OCI-LY7 (cell line): ENCODE data around the gene MED22. TPM values are rescaled to one million over a fixed set of nuclear protein-coding genes. Genes with fewer than 3 reads are reported as not detected.

Experiments used
- BruUV-seq: library from RNA; stranded (reverse); fragments of 400-500 nt; replicated peaks from 2 replicates; lab custom pipeline; 2021; lab: Mats Ljungman, UMichigan
- CTCF ChIA-PET: fragments of 300-600 bp; sonication (Branson Sonifier 250); formaldehyde crosslinking; loops from one replicate; lab custom pipeline; 2022; ENCODE audit warnings: antibody characterized with exemption; ENCODE audit not compliant: unreplicated experiment; lab: Charles Lee
- POLR2A ChIA-PET: fragments of 300-600 bp; sonication (Branson Sonifier 250); formaldehyde crosslinking; loops from one replicate; lab custom pipeline; 2022; ENCODE audit warnings: antibody characterized with exemption; lab: Charles Lee
- DNase-seq: peaks from one replicate; pipeline ENCODE4 v3.0.0-alpha.2; 2015; ENCODE audit warnings: low spot score
- H2AFZ ChIP-seq: fragments of 200-600 bp; sonication (generic), shearing (Covaris generic); 2 replicates; pipeline ENCODE4 v1.6.1; 2014; ENCODE audit warnings: mild to moderate bottlenecking, antibody characterized with exemption, low read length, moderate library complexity
- H3K27ac ChIP-seq: fragments of 200-600 bp; sonication (generic); 2 replicates; pipeline ENCODE4 v1.5.1; 2014; ENCODE audit warnings: mixed run types, low read depth, mild to moderate bottlenecking, moderate library complexity, low read length, inconsistent platforms; ENCODE audit not compliant: poor library complexity, severe bottlenecking
- H3K36me3 ChIP-seq: fragments of 200-600 bp; sonication (generic); 2 replicates; pipeline ENCODE4 v1.6.1; 2014; ENCODE audit warnings: mild to moderate bottlenecking, antibody characterized with exemption, low read length, moderate library complexity, mixed read lengths; ENCODE audit not compliant: insufficient read depth
- H3K4me1 ChIP-seq: fragments of 200-600 bp; sonication (generic); 2 replicates; pipeline ENCODE4 v1.5.1; 2014; ENCODE audit warnings: mild to moderate bottlenecking, low read length; ENCODE audit not compliant: insufficient read depth, poor library complexity, severe bottlenecking
- H3K4me2 ChIP-seq: fragments of 200-600 bp; sonication (generic); 2 replicates; pipeline ENCODE4 v1.6.1; 2014; ENCODE audit warnings: mild to moderate bottlenecking, low read length
- H3K4me3 ChIP-seq: fragments of 200-600 bp; sonication (generic); 2 replicates; pipeline ENCODE4 v1.5.1; 2014; ENCODE audit warnings: mild to moderate bottlenecking, low read depth, low read length; ENCODE audit not compliant: poor library complexity, severe bottlenecking
- H3K79me2 ChIP-seq: fragments of 200-600 bp; sonication (generic); 2 replicates; pipeline ENCODE4 v1.6.1; 2016; ENCODE audit warnings: low read depth, mild to moderate bottlenecking, low read length, moderate library complexity, mixed read lengths; ENCODE audit not compliant: insufficient read depth
- H3K9me2 ChIP-seq: fragments of 200-600 bp; sonication (generic); 2 replicates; pipeline ENCODE4 v1.6.1; 2016; ENCODE audit warnings: mild to moderate bottlenecking, low read length, mixed read lengths; ENCODE audit not compliant: insufficient read depth
- H3K9me3 ChIP-seq: fragments of 200-600 bp; sonication (generic); 2 replicates; pipeline ENCODE4 v1.6.1; 2014; ENCODE audit warnings: mild to moderate bottlenecking, mixed run types, low read length, mixed read lengths
- H4K20me1 ChIP-seq: fragments of 200-600 bp; sonication (generic); 2 replicates; pipeline ENCODE4 v1.6.1; 2014; ENCODE audit warnings: mild to moderate bottlenecking, antibody characterized with exemption, low read length, moderate library complexity, mixed read lengths; ENCODE audit not compliant: insufficient read depth
- EZH2phosphoT487 ChIP-seq: fragments of 200-600 bp; sonication (generic); IDR thresholded peaks from 2 replicates; pipeline ENCODE4 v1.6.1; 2018; ENCODE audit warnings: low read depth, borderline replicate concordance, mild to moderate bottlenecking, mixed run types, antibody characterized with exemption, low read length, moderate library complexity, mixed read lengths
- intact Hi-C: fragments of 100-400 bp; cut with micrococcal nuclease; formaldehyde crosslinking; loops from one replicate; pipeline ENCODE4 v1.10.0; 2022; ENCODE audit not compliant: unreplicated experiment
- total RNA-seq, 2 experiments: library from RNA; depleted of rRNA in 1 of 2; stranded (reverse); fragments of >200 nt in 1 of 2; shearing (Covaris generic) in 1 of 2; gene quantifications; 2 replicates each; pipeline ENCODE4 v1.2.3, GENCODE V29; 2014 to 2022
- TF ChIP-seq, protein P1 (sequence below): fragments of 200-600 bp; sonication (generic); conservative IDR thresholded peaks from 2 replicates; pipeline ENCODE4 v1.5.1; 2014; ENCODE audit warnings: mild to moderate bottlenecking, antibody characterized with exemption, low read length, moderate library complexity, mixed read lengths

Gene MED22
- total RNA-seq, 2 experiments from 2014 or later: 52.0 to 62.1 TPM

DNA sequence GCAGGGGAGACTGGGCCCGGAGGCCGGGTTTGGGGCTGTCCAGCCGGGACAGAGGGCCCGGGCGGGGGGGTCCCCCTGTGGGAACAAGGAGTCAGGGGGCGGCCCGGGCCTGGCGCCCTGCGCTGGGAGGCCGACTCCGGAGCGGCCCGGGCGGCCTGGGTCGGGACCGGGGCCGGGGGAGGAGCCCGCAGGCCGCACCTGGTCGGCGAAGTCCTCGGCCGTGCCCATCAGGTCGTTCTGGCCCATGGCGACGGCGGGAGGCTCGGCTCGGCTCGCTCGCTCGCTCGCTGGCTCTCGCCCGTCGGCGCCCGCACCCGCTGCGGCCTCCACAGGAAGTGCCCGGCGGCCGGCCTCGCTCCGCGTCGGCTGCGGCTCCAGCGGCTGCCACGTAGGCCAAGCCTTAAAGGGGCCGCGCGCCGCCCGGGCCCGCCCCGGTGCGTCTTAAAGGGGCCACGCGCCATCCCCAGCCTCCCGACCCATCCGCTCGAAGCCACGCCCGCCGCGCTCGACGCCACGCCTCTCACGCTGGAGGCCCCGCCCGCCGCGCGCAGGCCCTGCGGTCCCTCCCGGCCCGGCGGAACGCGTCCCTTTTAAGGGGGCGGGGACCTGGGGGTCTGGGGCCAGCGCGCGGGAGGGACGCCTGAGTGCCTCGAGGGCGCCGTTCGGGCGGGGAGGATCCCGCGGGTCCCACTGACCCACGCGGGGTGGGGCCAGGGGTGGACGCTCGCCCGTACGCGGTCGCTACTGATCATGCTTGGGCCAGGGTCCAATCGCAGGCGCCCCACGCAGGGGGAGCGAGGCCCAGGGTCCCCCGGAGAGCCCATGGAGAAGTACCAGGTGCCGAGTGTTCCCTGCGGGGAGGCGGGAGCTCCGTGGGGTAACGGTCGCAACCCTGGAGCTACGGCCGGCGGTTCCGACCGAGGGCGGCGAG lies 28.1 kb upstream of the MED22 start, which contains the start of the genes STKLD1 and SURF4:
TSS of gene STKLD1 (plus strand) at position 643 of the 931 bp plus-strand sequence. CDS start at position 751, 108 bp downstream.
TSS of gene SURF4 (minus strand) at position 337 of the 931 bp plus-strand sequence. CDS start at position 246, 91 bp downstream.
- peak within 1 kb of the TSS; percentile 93 for H2AFZ ChIP-seq
- CTCF ChIA-PET: no interaction called here
- H3K9me3 ChIP-seq: no peaks in the 10 kb centered on the region
- H3K4me2 ChIP-seq: peak within 1 kb of the TSS; percentile 94
- peaks cover 27% of the 10 kb centered on the region for H3K36me3 ChIP-seq
- H3K9me2 ChIP-seq: no peaks in the 10 kb centered on the region
- peak; percentile 97 for DNase-seq
- peaks cover 13% of the 10 kb centered on the region for H4K20me1 ChIP-seq
- TF ChIP-seq, protein P1, sequence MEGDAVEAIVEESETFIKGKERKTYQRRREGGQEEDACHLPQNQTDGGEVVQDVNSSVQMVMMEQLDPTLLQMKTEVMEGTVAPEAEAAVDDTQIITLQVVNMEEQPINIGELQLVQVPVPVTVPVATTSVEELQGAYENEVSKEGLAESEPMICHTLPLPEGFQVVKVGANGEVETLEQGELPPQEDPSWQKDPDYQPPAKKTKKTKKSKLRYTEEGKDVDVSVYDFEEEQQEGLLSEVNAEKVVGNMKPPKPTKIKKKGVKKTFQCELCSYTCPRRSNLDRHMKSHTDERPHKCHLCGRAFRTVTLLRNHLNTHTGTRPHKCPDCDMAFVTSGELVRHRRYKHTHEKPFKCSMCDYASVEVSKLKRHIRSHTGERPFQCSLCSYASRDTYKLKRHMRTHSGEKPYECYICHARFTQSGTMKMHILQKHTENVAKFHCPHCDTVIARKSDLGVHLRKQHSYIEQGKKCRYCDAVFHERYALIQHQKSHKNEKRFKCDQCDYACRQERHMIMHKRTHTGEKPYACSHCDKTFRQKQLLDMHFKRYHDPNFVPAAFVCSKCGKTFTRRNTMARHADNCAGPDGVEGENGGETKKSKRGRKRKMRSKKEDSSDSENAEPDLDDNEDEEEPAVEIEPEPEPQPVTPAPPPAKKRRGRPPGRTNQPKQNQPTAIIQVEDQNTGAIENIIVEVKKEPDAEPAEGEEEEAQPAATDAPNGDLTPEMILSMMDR: no peak
- no peak for TF ChIP-seq EZH2phosphoT487
- peak within 1 kb of the TSS; percentile 67 for H3K27ac ChIP-seq
- peaks cover 27% of the 10 kb centered on the region for H3K4me1 ChIP-seq
- no TSS peak for BruUV-seq
- peak within 1 kb of the TSS; percentile 91 for H3K4me3 ChIP-seq
- intact Hi-C loops: loop anchor here (1.0 to 2.0 kb wide), 2 partner anchors 20 to 39 kb away; partner anchors contain the start of genes SURF1, SURF2 and SURF6
- peaks cover 48% of the 10 kb centered on the region for H3K79me2 ChIP-seq
- POLR2A ChIA-PET: no interaction called here

DNA sequence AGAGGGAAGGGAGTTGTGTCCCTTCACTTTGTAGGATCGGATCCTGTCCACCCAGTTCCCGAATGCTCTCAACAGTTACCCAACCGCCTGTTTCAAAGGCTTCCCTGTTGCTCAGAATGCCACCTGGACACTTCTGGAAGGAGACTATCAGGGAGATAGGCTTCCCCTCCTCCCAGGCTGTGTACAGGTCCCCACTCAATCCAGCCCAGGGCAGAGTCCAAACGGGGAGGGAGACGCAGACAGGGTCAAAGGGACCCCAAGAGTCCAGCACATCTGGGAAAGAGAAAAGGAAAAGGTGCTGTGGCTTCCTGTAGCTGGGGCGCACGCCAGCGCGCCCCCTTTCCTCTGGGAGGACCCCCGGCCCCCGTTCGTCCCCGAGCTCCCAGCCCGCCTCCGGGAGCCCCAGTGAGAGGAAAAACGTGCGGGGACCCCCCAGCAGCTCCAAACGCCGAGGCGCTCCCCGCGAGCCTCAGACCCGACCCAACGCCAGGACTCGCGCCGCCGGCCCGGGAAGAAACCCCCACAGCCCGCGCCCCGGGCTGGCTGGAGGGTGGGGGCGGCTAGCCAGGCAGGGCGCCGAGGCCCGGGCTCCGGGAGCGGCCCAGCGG lies 27.3 kb upstream of the MED22 start:
- ChIA-PET POLR2A (interaction anchor here (1.4 kb wide), 1 partner anchor 22 kb away, joined by 4 read pairs; no protein-coding TSS in a partner anchor), CTCF (interaction anchor here (1.0 kb wide), 1 partner anchor 18 kb away, joined by 3 read pairs; no protein-coding TSS in a partner anchor)
- intact Hi-C loops: loop anchor here (2.0 kb wide), 1 partner anchor 38 kb away; the partner anchor contains the start of gene SURF6
- peak overlapping the region; percentile 67 for H3K27ac ChIP-seq
- no peak overlapping the region for H2AFZ ChIP-seq
- H3K4me3 ChIP-seq: peak overlapping the region; percentile 91
- H3K4me1 ChIP-seq: peaks cover 34% of the 10 kb centered on the region
- DNase-seq: peak; percentile 65
- peak overlapping the region; percentile 94 for H3K4me2 ChIP-seq
- H3K79me2 ChIP-seq: peaks cover 56% of the 10 kb centered on the region
- TF ChIP-seq, protein P1: peak; percentile 72
- no peak for TF ChIP-seq EZH2phosphoT487
- BruUV-seq: no TSS peak
- no peaks in the 10 kb centered on the region for H3K9me2 ChIP-seq
- H3K9me3 ChIP-seq: no peaks in the 10 kb centered on the region
- peaks cover 21% of the 10 kb centered on the region for H4K20me1 ChIP-seq
- peaks cover 35% of the 10 kb centered on the region for H3K36me3 ChIP-seq
